HG03565 (cell line): ENCODE results near the gene MRPL50.

Experiments used
- ATAC-seq: cut with Tn5 transposase; IDR thresholded peaks from one replicate; pipeline ENCODE4 v1.9.1; 2021; ENCODE audit warnings: mild to moderate bottlenecking, moderate library complexity; ENCODE audit not compliant: unreplicated experiment

The MRPL50 gene

GRCh38 chr9:101398068-101398929, at the start of gene MRPL50, which contains the start of gene ZNF189:
MRPL50 (minus strand) TSS chr9:101398618; CDS start chr9:101398592, 26 bp downstream.
ZNF189 (plus strand) TSS chr9:101398851; CDS start chr9:101399157, 306 bp downstream.
- ATAC-seq, result peak; percentile 98

- no peak for ATAC-seq
These were observed 48.3 kb upstream of the MRPL50 start for GRCh38 chr9:101446732-101447131.

GRCh38 chr9:101445353-101446029, 47.1 kb upstream of the MRPL50 start:
- ATAC-seq, result no peak

DNA sequence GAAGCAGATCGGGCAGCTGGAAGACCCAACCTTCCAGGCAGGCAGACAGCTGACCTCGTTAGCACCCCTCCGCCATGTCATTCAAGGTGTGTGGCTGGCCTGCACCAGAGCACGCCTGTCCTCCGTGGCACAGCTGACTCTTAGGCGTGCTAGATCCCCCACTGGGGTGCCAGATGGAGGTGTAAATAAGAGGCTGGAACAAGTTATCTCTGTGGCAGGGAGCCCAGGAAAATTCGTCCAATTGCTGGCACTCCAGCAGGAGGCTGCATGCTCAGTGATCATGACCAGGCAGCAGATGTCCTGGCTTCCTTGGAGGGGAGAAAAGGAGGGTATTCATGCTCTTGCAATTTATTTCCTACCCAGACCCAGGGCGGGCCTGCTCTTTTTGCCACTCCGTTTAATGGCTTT, 45.0 kb upstream of the MRPL50 start:
- ATAC-seq, result no peak

GRCh38 chr9:101442736-101443135, 44.3 kb upstream of the MRPL50 start:
- ATAC-seq, result no peak

GRCh38 chr9:101442318-101442717, 43.9 kb upstream of the MRPL50 start:
- no peak for ATAC-seq

DNA sequence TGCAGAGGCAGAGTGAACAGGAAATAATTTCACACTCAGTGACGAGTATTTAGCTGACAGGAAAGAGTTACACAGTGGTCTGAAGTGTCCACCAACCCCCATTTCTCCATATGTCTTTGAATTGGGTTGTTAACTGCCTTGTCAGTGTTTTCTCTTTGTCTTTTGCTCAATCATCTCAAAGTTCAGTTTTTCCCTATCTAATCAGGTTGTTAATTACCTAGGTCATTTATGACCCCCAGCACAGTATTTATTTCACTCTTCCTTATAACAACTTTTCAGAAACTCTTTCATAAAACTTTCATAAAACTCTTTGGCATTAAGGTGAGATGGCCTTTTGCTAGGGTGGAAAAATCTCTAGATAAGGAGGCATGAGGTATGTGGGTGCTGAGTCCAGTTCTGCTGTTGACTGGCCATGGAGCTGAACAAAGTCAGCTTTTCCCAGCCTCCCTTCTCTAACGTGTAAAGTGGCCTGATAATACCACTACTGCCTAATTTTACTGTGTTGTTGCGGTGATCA, 42.4 kb upstream of the MRPL50 start:
- ATAC-seq, result no peak

DNA sequence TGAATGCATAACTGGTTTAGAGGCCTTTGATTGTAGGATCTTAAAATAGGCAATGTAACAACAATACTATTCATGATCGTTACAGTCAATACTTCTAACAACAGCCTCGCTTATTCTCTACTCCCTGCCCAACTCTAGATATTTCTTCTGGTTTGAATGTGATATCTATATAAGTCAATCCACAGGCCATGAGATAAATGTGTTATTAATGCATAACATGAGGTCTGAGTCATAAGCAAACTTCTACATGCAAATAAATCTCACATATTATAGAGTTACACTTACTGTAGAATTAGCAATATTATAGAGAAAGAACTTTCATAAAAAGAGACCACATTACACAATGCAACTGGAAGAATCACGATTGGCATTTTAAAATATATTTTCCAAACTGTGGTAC, 40.1 kb upstream of the MRPL50 start:
- no peak for ATAC-seq

DNA sequence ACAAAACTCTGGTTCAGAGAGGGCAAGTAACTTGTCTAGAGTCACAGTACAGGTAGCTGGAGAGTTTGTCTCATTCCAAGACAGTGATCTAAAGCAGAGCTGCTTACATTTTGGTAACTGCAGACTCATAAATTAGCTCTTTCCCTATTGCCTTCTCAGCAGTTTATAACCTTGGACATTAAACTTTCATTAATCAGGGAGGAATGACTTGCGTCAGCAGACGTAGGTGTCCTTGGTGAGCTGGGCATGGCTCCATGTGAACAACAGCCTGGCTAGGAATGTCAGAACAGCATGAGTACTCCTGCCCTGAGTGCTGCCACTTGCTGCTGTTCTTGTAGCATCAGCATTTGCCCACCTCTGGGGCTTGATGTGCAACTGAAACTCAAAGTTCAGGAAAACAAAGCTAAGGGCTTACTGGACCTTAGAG, 39.4 kb upstream of the MRPL50 start:
- ATAC-seq, result no peak

DNA sequence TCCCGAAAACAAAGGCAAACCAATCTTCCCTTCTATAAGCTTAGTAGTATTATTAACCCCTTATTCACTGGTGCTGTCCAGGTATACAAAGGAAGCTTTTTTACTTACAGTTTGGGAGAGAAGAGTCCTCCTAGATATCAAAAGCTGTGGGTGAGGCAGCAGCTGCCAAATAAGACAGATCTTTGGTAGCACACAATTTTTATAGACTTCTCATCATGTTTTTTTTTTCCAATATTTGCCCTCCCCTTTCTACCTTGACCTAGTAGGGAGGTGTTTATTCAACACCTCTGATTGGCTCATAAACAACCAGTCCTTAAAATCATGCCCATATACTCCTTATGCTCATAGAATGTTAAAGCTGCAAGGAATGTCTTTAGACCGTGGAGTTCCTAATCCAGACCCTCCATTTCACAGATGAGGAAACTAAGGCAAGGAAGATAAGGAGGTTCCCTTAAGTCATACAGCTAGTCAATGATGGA, 37.2 kb upstream of the MRPL50 start, which contains the start of gene ALDOB:
ALDOB (minus strand) TSS at position 174 of the 479 bp plus-strand sequence. CDS start 4,887 bp downstream, outside the sequence.
- no peak for ATAC-seq

DNA sequence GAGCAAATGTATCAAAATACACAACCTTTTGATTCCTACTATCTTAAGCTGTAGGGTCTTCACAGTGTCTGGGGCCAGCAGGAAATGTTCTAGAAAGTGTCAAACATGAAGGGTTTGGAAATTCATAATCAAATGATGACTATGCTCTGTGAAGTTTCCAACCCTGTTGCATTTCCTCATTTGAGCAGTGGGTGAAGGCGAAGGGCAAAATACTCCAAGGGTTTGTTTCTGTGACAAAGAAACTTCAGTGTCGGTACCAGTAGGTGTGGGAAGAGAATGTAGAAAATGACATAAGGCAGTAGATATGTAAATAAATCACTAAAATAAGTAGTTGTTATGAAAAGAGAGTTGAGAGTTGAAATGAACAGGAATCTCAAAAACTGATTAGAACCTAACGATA, 36.6 kb upstream of the MRPL50 start:
- ATAC-seq, result no peak

- ATAC-seq, result no peak
These were observed 34.8 kb upstream of the MRPL50 start for GRCh38 chr9:101433229-101433628.

DNA sequence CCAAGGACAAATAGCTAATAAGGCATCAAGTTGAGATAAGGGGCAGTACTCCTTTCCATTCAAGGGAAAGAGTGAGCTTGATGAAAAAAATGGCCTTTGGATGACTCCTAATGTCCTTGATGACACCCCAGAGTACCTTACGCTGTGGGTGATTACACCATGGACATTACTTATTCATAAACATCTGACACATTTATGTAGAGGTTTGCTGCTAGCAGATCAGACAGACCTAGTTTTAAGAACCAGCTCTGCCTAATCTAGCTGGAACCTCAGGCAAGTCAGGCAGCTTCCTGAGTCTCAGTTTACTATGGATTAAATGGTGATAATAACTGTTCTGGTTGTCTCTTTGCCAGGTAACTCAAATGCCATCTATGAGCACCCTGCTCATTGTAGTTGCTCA, 34.3 kb upstream of the MRPL50 start:
- ATAC-seq, result no peak

- ATAC-seq, result no peak
These were observed 33.8 kb upstream of the MRPL50 start for GRCh38 chr9:101432171-101432570.

- no peak for ATAC-seq
These were observed 31.3 kb upstream of the MRPL50 start for GRCh38 chr9:101429736-101430135.

DNA sequence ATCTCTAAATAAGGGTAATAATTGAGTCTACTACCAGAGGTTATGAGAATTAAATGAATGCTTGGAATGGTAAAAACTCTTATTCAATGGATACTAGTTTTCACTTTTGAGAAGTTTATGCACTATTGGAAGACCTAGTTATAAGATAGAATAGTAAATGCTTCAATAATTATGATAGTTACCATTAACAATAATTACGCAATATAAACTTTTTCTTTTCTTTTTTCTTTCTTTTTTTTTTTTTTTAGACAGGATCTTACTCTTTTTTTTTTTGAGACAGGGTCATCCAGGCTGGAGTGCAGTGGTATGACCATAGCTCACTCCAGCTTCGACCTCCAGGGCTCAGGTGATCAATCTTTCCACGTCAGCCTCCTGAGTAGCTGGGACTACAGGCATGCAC, 30.5 kb upstream of the MRPL50 start:
- no peak for ATAC-seq

- peak; percentile 50 for ATAC-seq
These were observed 29.7 kb upstream of the MRPL50 start for GRCh38 chr9:101427957-101428655.

- no peak for ATAC-seq
These were observed 28.9 kb upstream of the MRPL50 start for GRCh38 chr9:101427358-101427757.

- ATAC-seq, result no peak
These were observed 23.2 kb upstream of the MRPL50 start for GRCh38 chr9:101421653-101422065.

- no peak for ATAC-seq
These were observed 21.4 kb upstream of the MRPL50 start for GRCh38 chr9:101419863-101420262.
